Heart right ventricle (tissue), 16 donors: Measurements from ENCODE around the gene CLCN4. TPM values are rescaled to one million over a fixed set of nuclear protein-coding genes. Genes with fewer than 3 reads are reported as not detected.
A peak's percentile ranks its signal among the peaks of the same experiment; 100 is the strongest.

ENCODE experiments used
- ATAC-seq, 8 donors: fragments of 200-7000 bp; cut with Tn5 transposase; one replicate each; pipeline ENCODE4 v1.9.1; 2020; ENCODE audit warnings: mild to moderate bottlenecking in 8 of 8, moderate library complexity in 8 of 8, moderate number of reproducible peaks in 1 of 8
- DNase-seq, 2 donors: peaks; one replicate each; pipeline ENCODE4 v3.0.0-alpha.2; 2020
- H3K27ac ChIP-seq, 10 donors: fragments of 200-600 bp; sonication (generic) in 2 of 10; one replicate each; pipeline versions ENCODE4 v1.5.0 to v1.8.0; 2020 to 2022; ENCODE audit warnings: mild to moderate bottlenecking in 3 of 10
- H3K27me3 ChIP-seq, 7 donors: fragments of 200-600 bp; one replicate each; pipeline ENCODE4 v1.8.0; 2021 to 2022; ENCODE audit warnings: mild to moderate bottlenecking in 2 of 7
- H3K36me3 ChIP-seq, 9 donors: fragments of 200-600 bp; sonication (generic) in 1 of 9; one replicate each; pipeline versions ENCODE4 v1.5.0 to v1.8.0; 2020 to 2022; ENCODE audit warnings: mild to moderate bottlenecking in 2 of 9
- H3K4me1 ChIP-seq, 9 donors: fragments of 200-600 bp; sonication (generic) in 1 of 9; one replicate each; pipeline versions ENCODE4 v1.5.0 to v1.8.0; 2020 to 2022; ENCODE audit warnings: mild to moderate bottlenecking in 4 of 9
- H3K4me3 ChIP-seq, 10 donors: fragments of 200-600 bp; sonication (generic) in 2 of 10; one replicate each; pipeline versions ENCODE4 v1.5.0 to v1.8.0; 2020 to 2022; ENCODE audit warnings: mild to moderate bottlenecking in 7 of 10, moderate library complexity in 2 of 10
- H3K9me3 ChIP-seq, 11 donors: fragments of 200-600 bp in 10 of 11; sonication (generic) in 2 of 11; one replicate each; pipeline versions ENCODE4 v1.5.0 to v1.8.0; 2013 to 2022; ENCODE audit warnings: mild to moderate bottlenecking in 2 of 11, control low read depth in 1 of 11, moderate library complexity in 1 of 11
- WGBS, 2 donors: extraction: QIAGEN DNeasy Blood & Tissue Kit; methylation state at CpG; one replicate each; pipeline ENCODE4 v1.1.7; 2013; ENCODE audit warnings: inconsistent platforms in 1 of 2; 5-methylcytosine and 5-hydroxymethylcytosine counted together
- intact Hi-C, 10 donors: fragments of 100-400 bp; cut with DNase I; formaldehyde crosslinking; loops; one replicate each; pipeline versions ENCODE4 v1.11.1 to v1.14.2; 2022
- polyA plus RNA-seq, 2 donors: library from polyadenylated mRNA; stranded (reverse); fragments of 200-250 nt; gene quantifications; one replicate each; pipeline ENCODE4 v1.2.3, GENCODE V29; 2013
- total RNA-seq, 10 donors: library from RNA; stranded (reverse); fragmentation: NEBNext Ultra II Directional in 3 of 10; extraction: Animal tissue kit (Norgen Biotek cat#: 25700) in 3 of 10; gene quantifications; one replicate each; pipeline versions ENCODE4 v1.2.1 to v1.2.4, GENCODE V29; 2021 to 2023
- TF ChIP-seq, protein P1 (sequence below), 9 donors: fragments of 200-600 bp; sonication (generic) in 2 of 9; IDR thresholded peaks; one replicate each; pipeline versions ENCODE4 v1.5.0 to v1.8.0; 2021 to 2022; ENCODE audit warnings: antibody characterized with exemption in 9 of 9, mild to moderate bottlenecking in 5 of 9, moderate library complexity in 1 of 9
- donor health status: Arrhythmogenic right ventricular cardiomyopathy.
- donor health status: ischemic (EF 13 %, LVEDD 7.1; RV severe dilation, severe dysfunction).
- donor health status: healthy with polysubstance abuse.
- donor health status: DM: no; HTN: yes; CAD: no.
- donor health status: DM: no; HTN: no; CAD: no.
- donor health status: ischemic (EF 25% LVEDD 6.9; RV normal size, moderate dysfunction).
- donor health status: ischemic (EF 25% LVEDD 5.7; RV mildly dilated, moderate dysfunction).
- donor health status: healthy.
- donor health status: DM: yes; HTN: yes; CAD: no.
- donor health status: Ischemic cardiomyopathy.
- donor health status: ischemic (EF 35%, LVEDD 5.7; RV mildly dilated, moderate dysfunction).
- donor health status: nonischemic (EF 11% LVEDD 7.7; RV severe dilation, severe dysfunction).
- donor health status: DM: yes; HTN: yes; CAD: no.
- donor health status: PGD.
- donor health status: ischemic (EF 29% LVEDD 5.4; RV normal size, mild dysfunction).
- donor health status: nonischemic (EF 23%, LVEDD 6.1; RV moderate dilation, normal function).

The CLCN4 gene
- total and polyA plus RNA-seq, 12 donors: 4.0 to 44.9 (median 32.0) TPM

DNA sequence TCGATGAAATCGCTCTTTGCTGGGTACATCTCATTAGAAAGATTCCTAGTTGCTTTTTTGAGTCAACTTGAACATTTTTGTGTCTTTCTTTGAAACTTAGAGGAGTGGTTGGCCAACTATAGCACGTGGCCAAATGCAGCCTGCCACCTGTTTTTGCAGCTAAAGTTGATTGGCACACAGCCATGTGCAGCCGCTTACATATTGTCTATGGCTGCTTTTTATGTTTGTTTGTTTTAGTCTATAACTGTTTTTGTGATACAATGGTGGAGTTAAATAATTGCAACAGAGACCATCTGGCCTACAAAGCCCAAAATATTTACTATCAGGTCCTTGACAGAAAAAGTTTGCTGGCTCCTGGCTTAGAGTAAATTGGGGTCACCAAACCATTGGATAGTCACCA lies 86.3 kb downstream of the CLCN4 start:
- no peaks in the 10 kb centered on the region for H3K9me3 ChIP-seq
- no peak overlapping the region for H3K27ac ChIP-seq
- TF ChIP-seq, protein P1, sequence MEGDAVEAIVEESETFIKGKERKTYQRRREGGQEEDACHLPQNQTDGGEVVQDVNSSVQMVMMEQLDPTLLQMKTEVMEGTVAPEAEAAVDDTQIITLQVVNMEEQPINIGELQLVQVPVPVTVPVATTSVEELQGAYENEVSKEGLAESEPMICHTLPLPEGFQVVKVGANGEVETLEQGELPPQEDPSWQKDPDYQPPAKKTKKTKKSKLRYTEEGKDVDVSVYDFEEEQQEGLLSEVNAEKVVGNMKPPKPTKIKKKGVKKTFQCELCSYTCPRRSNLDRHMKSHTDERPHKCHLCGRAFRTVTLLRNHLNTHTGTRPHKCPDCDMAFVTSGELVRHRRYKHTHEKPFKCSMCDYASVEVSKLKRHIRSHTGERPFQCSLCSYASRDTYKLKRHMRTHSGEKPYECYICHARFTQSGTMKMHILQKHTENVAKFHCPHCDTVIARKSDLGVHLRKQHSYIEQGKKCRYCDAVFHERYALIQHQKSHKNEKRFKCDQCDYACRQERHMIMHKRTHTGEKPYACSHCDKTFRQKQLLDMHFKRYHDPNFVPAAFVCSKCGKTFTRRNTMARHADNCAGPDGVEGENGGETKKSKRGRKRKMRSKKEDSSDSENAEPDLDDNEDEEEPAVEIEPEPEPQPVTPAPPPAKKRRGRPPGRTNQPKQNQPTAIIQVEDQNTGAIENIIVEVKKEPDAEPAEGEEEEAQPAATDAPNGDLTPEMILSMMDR (IDR thresholded peaks at IDR 0.05): no peak
- no peaks in the 10 kb centered on the region for H3K36me3 ChIP-seq
- no peak for ATAC-seq
- DNase-seq: no peak
- intact Hi-C loops: no loop called here
- 69 to 71% methylated on average over 4 of the region's 4 CpGs for WGBS, 2 donors
- H3K4me3 ChIP-seq: no peak overlapping the region
- no peaks in the 10 kb centered on the region for H3K27me3 ChIP-seq
- no peaks in the 10 kb centered on the region for H3K4me1 ChIP-seq

DNA sequence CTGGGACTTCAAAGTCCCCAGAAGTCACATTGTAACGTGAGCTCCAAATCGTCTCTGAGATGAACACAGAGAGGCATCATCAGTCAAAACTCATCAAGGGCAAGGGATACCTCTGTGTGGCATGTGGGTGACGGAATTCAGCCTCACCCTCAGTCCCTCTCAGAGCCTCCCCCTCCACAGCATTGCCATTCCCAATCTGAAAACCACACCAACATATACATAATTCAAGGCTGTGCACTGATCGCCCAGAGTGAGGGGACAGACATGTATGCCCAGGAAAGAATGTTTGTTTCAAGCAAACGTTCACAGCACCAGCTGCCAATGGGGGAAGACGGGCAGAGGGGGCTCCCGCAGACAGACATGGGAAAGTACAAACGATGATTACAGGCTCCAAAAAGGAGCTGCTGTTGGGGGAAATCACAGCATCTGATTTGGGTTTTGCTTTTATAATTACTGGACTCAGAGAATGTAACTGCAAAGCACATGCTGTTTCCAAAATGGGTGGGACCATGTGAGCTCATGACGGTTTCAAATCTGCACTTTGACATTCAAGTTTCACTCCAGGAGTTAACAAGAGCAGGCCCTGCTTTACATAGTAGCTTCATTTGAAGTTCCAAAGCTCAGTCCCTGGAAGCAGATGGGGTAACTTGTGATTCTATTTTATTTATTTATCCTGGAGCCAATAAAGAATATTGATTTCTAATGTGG lies 88.3 kb downstream of the CLCN4 start:
- H3K36me3 ChIP-seq: no peaks in the 10 kb centered on the region
- WGBS, 2 donors: 57 to 65% methylated on average over 9 of the region's 9 CpGs
- TF ChIP-seq, protein P1 (IDR thresholded peaks at IDR 0.05): no peak
- H3K27me3 ChIP-seq: no peaks in the 10 kb centered on the region
- DNase-seq (no peak), ATAC-seq (peak in 1 of 8 donors; percentile 35)
- H3K4me1 ChIP-seq: no peaks in the 10 kb centered on the region
- no peaks in the 10 kb centered on the region for H3K9me3 ChIP-seq
- no peak overlapping the region for H3K27ac ChIP-seq
- no peak overlapping the region for H3K4me3 ChIP-seq
- intact Hi-C loops: no loop called here

DNA sequence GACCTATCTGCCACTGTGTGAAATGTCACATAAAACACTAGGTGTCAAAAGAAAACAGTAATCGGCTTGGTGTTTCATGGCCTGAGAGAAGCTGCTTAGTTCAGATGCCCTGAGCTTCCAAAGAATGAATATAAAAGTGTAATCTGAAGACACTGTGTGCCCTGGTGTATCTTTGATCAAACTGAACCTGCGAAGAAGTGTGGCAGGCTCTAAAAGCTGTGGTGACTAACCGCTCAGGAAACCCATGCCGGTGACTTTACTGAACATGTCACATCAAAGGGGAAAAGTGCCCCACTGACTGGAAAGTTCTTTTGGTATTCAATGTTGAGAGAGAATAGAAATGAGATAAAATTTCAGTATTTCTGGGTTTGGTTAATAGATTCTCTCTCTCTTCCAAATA lies 89.1 kb downstream of the CLCN4 start:
- Histone ChIP-seq H3K27me3 (no peaks in the 10 kb centered on the region), H3K4me1 (no peaks in the 10 kb centered on the region), H3K9me3 (no peaks in the 10 kb centered on the region), H3K27ac (no peak overlapping the region), H3K36me3 (no peaks in the 10 kb centered on the region), H3K4me3 (no peak overlapping the region)
- intact Hi-C loops: no loop called here
- TF ChIP-seq, protein P1 (IDR thresholded peaks at IDR 0.05): no peak
- ATAC-seq: no peak
- no peak for DNase-seq
- WGBS, 2 donors: 72 to 79% methylated on average over 4 of the region's 4 CpGs

DNA sequence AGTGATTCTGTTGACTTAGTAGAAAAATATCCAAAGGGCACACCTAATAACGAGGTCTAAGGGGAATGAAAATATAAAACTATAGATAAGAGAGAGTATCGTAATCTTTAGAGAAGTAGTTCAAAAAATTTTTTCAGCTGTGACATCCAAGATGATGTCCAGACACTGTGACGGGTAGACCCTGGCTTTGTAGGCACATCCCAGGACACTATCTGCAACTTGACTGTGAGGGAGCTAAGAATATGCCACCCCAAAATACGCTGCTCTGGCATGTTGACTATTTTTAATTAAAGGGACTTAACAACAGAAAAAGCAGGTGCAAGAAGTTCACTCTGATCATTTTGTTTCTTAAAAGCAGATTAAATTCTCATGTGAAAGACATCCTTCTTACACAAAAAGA lies 89.5 kb downstream of the CLCN4 start:
- Histone ChIP-seq H3K9me3 (no peaks in the 10 kb centered on the region), H3K27ac (no peak overlapping the region), H3K36me3 (no peaks in the 10 kb centered on the region), H3K27me3 (no peaks in the 10 kb centered on the region), H3K4me1 (no peaks in the 10 kb centered on the region), H3K4me3 (no peak overlapping the region)
- ATAC-seq (no peak), DNase-seq (no peak)
- 27 to 33% methylated on average over 4 of the region's 4 CpGs for WGBS, 2 donors
- TF ChIP-seq, protein P1 (IDR thresholded peaks at IDR 0.05): no peak
- intact Hi-C loops: no loop called here
